Omental fat pad (tissue), 4 donors: ENCODE data around the gene CEP131. TPM values are rescaled to one million over a fixed set of nuclear protein-coding genes. Genes with fewer than 3 reads are reported as not detected.
"Not testable (repeated sequence)": the region's sequence is repeated elsewhere in the genome, so short reads cannot be mapped to it uniquely, and the experiment has no call there.

Experiments
- ATAC-seq: fragments of 150-250 bp; one replicate; pipeline ENCODE4 v1.9.1; 2016; ENCODE audit warnings: mild to moderate bottlenecking, moderate library complexity; ENCODE audit not compliant: low FRiP score
- DNase-seq: peaks from one replicate; pipeline ENCODE4 v3.0.0-alpha.2; 2019; ENCODE audit warnings: low spot score
- total RNA-seq, 4 donors: library from RNA; depleted of rRNA; stranded (reverse); fragments of >200 nt; gene quantifications; one replicate each; pipeline ENCODE4 v1.1.0, GENCODE V29; 2016
- TF ChIP-seq, protein P1 (sequence below), 3 donors: fragments of 450-650 bp; IDR thresholded peaks; one replicate each; pipeline ENCODE4 v1.5.1; 2016 to 2017; ENCODE audit warnings: antibody characterized with exemption in 3 of 3, mild to moderate bottlenecking in 3 of 3, moderate library complexity in 2 of 3

The CEP131 gene
- total RNA-seq, 4 donors from 2014 or later, result 3.0 to 11.5 (median 5.6) TPM

DNA sequence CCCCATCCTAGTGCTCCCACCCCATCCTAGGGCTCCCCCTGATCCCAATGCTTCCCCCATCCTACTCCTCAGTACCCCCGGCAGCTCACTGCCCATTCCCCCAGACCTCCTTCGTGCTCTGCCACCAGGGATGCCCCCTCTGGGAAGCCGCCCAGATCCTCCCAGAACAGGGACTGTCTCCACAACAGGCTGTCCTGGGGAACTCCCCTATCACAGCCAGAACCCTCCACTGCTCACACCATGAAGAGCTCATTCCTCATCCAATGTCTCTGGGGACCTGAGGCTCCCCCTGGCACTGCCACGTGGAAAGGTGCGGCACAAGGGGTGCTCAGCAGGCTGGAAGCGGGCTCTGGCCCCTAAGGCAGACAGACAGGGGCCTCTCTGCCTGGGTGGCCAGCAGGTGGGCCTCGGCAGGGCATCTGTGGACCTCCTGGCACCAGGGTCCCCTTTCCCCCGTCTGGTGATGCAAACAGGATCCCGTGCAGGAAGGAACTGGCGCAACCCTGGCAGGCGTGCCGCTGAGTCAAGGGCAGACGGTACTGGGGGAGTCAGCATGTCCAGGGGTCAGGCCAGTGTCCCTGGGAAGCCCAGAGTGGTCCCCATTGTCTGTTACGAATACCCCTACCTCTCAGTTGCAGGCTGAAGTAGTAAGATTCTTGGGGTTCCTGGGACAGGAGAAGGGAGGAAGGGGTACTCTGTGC lies 72.2 kb downstream of the CEP131 start:
- ATAC-seq, result no peak
- TF ChIP-seq, protein P1, sequence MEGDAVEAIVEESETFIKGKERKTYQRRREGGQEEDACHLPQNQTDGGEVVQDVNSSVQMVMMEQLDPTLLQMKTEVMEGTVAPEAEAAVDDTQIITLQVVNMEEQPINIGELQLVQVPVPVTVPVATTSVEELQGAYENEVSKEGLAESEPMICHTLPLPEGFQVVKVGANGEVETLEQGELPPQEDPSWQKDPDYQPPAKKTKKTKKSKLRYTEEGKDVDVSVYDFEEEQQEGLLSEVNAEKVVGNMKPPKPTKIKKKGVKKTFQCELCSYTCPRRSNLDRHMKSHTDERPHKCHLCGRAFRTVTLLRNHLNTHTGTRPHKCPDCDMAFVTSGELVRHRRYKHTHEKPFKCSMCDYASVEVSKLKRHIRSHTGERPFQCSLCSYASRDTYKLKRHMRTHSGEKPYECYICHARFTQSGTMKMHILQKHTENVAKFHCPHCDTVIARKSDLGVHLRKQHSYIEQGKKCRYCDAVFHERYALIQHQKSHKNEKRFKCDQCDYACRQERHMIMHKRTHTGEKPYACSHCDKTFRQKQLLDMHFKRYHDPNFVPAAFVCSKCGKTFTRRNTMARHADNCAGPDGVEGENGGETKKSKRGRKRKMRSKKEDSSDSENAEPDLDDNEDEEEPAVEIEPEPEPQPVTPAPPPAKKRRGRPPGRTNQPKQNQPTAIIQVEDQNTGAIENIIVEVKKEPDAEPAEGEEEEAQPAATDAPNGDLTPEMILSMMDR (IDR thresholded peaks at IDR 0.05), result no peak
- DNase-seq, result no peak

DNA sequence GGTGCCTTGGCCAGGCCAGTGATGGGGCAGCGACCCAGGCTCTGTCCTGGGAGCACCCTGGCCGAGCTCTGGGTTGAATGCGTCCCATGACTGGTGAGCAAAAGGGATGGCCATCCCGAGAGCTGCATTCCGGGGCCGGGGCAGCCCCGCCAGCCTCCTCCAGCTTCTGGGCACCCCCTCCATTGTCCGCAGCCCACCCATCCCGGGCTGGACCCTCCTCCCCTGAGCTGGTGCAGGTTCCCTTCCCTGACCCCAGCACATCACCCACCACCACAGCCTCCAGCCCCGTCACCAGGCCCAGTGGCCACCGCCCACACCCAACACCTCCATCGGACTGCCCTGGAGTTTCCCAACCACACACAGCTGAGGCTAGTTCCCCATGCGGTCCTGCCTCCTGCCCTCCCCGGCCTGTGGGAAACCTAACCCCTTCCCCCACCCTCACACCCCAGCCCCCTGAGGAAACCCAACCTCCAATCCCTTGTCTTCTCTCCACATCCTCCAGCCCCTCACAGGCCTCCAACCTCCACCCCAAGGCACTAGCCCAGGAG lies 73.7 kb downstream of the CEP131 start:
- ATAC-seq (peak; percentile 22), DNase-seq (no peak)
- TF ChIP-seq, protein P1 (IDR thresholded peaks at IDR 0.05), result no peak

DNA sequence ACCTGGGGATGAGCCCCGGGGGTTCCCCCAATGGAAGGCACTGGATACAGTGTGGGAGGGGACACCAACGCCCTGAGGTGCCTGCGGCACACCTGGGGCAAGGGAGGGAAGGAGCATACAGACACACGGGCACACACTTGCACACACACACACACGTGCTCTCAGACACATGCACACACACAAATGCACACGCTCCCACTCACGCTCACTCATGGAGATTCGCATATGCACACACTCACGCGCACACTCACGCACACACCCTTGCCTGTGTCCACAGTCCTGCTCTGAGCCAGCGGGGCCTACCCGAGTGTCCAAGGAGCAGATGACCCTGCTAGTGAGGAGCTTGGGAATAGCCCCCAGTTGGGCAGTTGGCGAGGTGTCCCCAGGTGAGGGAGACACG lies 74.2 kb downstream of the CEP131 start:
- ATAC-seq, result no peak
- TF ChIP-seq, protein P1 (IDR thresholded peaks at IDR 0.05), result no peak
- DNase-seq, result no peak

DNA sequence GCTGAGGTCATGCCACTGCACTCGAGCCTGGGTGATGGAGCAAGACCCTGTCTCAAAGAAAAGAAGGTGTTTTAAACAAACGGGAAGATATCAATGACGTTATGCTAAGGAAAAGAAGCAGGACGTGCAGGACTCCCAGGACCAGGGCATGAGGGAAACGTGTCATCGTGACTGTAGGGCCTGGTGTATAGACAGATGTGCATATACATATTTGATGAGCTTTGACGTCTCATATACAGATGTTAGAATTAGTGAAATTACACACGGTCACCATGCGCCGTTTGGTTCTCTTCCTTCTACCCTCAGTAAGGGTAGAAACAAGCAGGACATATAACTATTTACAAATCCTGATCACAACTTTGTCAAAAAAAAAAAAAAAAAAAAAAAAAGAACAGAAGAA lies 75.1 kb downstream of the CEP131 start:
- ATAC-seq, result no peak
- TF ChIP-seq, protein P1 (IDR thresholded peaks at IDR 0.05), result no peak
- no peak for DNase-seq

DNA sequence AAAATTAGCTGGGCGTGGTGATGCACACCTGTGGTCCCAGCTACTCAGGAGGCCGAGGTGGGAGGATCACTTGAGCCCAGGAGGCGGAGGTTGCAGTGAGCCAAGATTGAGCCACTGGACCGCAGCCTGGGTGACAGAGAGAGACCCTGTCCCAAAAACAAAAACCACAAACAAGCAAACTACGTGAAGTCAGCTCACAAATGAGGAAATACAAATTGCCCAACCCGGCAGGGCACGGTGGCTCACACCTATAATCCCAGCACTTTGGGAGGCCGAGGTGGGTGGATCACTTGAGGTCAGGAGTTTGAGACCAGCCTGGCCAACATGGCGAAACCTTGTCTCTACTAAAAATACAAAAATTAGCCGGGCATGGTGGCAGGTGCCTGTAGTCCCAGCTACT lies 76.6 kb downstream of the CEP131 start:
- not testable (repeated sequence) for ATAC-seq, DNase-seq

DNA sequence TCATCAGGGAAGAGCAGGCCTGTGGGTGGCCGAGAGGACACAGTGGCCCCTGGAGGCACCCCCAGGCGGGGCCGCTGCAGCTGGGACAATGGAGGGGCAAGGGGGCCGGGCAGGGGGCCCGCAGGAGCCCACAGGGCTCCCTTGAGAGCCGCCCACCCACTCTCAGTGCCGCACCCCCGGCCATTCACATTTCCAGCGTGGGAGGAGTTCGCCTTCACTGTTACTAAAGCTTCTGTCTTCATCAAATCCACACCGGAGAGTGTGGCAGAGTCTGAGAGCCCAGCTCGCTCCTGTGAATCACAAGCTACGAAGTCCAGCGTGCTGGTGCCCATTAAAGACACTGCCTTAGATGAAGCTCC lies 78.4 kb downstream of the CEP131 start:
- no peak for ATAC-seq
- DNase-seq, result no peak
- TF ChIP-seq, protein P1 (IDR thresholded peaks at IDR 0.05), result no peak

DNA sequence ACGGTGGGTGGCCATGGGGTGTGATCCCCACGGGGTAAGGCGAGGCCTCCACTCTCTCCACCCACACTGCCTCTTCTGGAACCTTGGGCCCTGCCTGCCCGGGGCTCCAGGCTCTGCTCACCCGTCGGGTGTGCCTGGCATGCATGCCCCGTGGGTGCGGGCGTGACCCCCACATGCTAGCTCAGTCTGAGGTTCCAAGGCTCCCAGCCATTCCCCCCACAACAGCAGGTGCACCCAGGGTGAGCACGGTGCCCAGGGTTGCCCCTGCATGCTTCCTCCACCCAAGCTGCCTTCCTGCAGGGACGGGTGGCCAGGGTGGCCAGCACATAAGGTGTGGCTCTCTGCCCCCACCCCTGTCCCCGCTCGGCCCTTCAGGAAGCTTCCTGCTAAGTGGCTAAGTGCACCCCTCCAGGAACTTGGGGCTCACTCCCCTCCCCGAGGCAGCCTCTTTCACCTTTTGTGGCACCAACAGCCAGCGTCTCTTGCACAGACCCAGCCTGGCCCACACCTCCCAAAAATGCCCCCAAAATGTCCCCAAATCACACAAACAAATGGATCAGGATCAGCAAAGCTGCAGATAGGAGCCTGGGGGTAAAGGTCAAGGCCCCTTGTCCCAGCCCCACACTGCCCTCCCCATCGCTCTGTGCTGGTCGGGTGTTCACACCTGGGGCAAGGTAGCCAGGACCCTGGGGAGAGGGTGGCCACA lies 78.9 kb downstream of the CEP131 start:
- ATAC-seq (no peak), DNase-seq (no peak)
- TF ChIP-seq, protein P1 (IDR thresholded peaks at IDR 0.05), result no peak
